K562 (cell line): Measurements from ENCODE around the gene TMEM150A. TPM values are rescaled to one million over a fixed set of nuclear protein-coding genes. Genes with fewer than 3 reads are reported as not detected.

Experiments
- ATAC-seq: fragments of 200-7000 bp; cut with Tn5 transposase; 3 replicates; pipeline ENCODE4 v1.9.1; 2020; ENCODE audit warnings: moderate library complexity
- BruUV-seq: library from RNA; stranded (reverse); fragments of 400-500 nt; replicated peaks from 2 replicates; lab custom pipeline; 2021; lab: Mats Ljungman, UMichigan
- CTCF ChIA-PET: fragments of 300-600 bp; formaldehyde crosslinking; extraction: SDS; loops from one replicate; lab custom pipeline; 2021; ENCODE audit warnings: low intra/inter-chr PET ratio; lab: Yijun Ruan, JAX
- POLR2A ChIA-PET: fragments of 300-600, 350-650 bp; sonication (Branson Sonifier 250); formaldehyde crosslinking; extraction: SDS; loops from one replicate; lab custom pipeline; 2021; ENCODE audit warnings: antibody characterized with exemption, inconsistent platforms; lab: Yijun Ruan, JAX
- DNase-seq, 4 experiments: peaks; one replicate each; pipeline versions ENCODE4 v3.0.0 to v3.0.0-alpha.2; 2011 to 2018; ENCODE audit warnings: low spot score in 3 of 4, mixed read lengths in 3 of 4; ENCODE audit errors: extremely low read depth in 1 of 4
- FAIRE-seq: peaks from 2 replicates; lab custom pipeline; 2011; peaks lifted over from hg19 to GRCh38; lab: Jason Lieb, UNC
- H2AFZ ChIP-seq: 2 replicates; pipeline ENCODE4 v1.6.0; 2011; ENCODE audit warnings: low read depth, low read length, control low read depth, inconsistent platforms
- H3K27ac ChIP-seq: fragments of 200-600 bp; 3 replicates; pipeline ENCODE4 v1.8.0; 2011; ENCODE audit warnings: low read depth, mild to moderate bottlenecking, control low read depth, inconsistent platforms, low read length, moderate library complexity, mixed read lengths; ENCODE audit errors: extremely low read depth
- H3K27me3 ChIP-seq, 2 experiments: fragments of 300-600 bp in 1 of 2; 2 replicates in 1 of 2; 3 replicates in 1 of 2; pipeline versions ENCODE4 v1.6.0 to v1.8.0; 2011; ENCODE audit warnings: inconsistent platforms in 2 of 2, low read length in 2 of 2, mild to moderate bottlenecking in 1 of 2, mixed read lengths in 1 of 2, moderate library complexity in 1 of 2; ENCODE audit not compliant: control insufficient read depth in 2 of 2, insufficient read depth in 2 of 2
- H3K36me3 ChIP-seq: fragments of 300-600 bp; 3 replicates; pipeline ENCODE4 v1.8.0; 2011; ENCODE audit warnings: mild to moderate bottlenecking, low read length, inconsistent platforms; ENCODE audit not compliant: control insufficient read depth, insufficient read depth
- H3K4me1 ChIP-seq, 2 experiments: fragments of 200-600 bp in 1 of 2; replicated peaks in 1 of 2; 2 replicates in 1 of 2; 3 replicates in 1 of 2; pipeline versions ENCODE4 v1.5.1 to v1.8.0; 2011; ENCODE audit warnings: inconsistent platforms in 2 of 2, low read length in 2 of 2, mild to moderate bottlenecking in 1 of 2, mixed read lengths in 1 of 2, moderate library complexity in 1 of 2; ENCODE audit not compliant: control insufficient read depth in 2 of 2, insufficient read depth in 2 of 2
- H3K4me2 ChIP-seq: 2 replicates; pipeline ENCODE4 v1.6.1; 2011; ENCODE audit warnings: low read length, control low read depth, inconsistent platforms, mixed read lengths; ENCODE audit not compliant: insufficient read depth
- H3K4me3 ChIP-seq: fragments of 200-600 bp; sonication (generic), shearing (Covaris generic); 2 replicates; pipeline ENCODE4 v1.5.1; 2016; ENCODE audit warnings: control low read depth, inconsistent platforms
- H3K79me2 ChIP-seq: fragments of 200-600 bp; 3 replicates; pipeline ENCODE4 v1.8.0; 2011; ENCODE audit warnings: low read length, inconsistent platforms; ENCODE audit not compliant: control insufficient read depth, insufficient read depth
- H3K9ac ChIP-seq, 2 experiments: 2 replicates each; pipeline versions ENCODE4 v1.6.0 to v1.6.1; 2011; ENCODE audit warnings: low read depth in 2 of 2, low read length in 2 of 2, control low read depth in 1 of 2, inconsistent platforms in 1 of 2, mild to moderate bottlenecking in 1 of 2, mixed read lengths in 1 of 2; ENCODE audit not compliant: insufficient read depth in 1 of 2
- H3K9me1 ChIP-seq: one replicate; pipeline ENCODE4 v1.6.0; 2011; ENCODE audit warnings: inconsistent platforms, mild to moderate bottlenecking, low read length, moderate library complexity; ENCODE audit not compliant: control insufficient read depth, insufficient read depth
- H3K9me3 ChIP-seq: replicated peaks from 2 replicates; pipeline ENCODE4 v1.5.1; 2011; ENCODE audit warnings: low read depth, low read length, inconsistent platforms; ENCODE audit not compliant: control insufficient read depth, insufficient read depth
- H4K20me1 ChIP-seq: replicated peaks from 2 replicates; pipeline ENCODE4 v1.6.1; 2011; ENCODE audit warnings: low read length, inconsistent platforms, mixed read lengths; ENCODE audit not compliant: control insufficient read depth, insufficient read depth
- ARHGAP35 ChIP-seq: fragments of 450-650 bp; IDR thresholded peaks from 2 replicates; pipeline ENCODE4 v1.6.1; 2018; ENCODE audit not compliant: partially characterized antibody
- GATA2 ChIP-seq: sonication (generic); formaldehyde crosslinking; IDR thresholded peaks from 2 replicates; pipeline ENCODE4 v1.4.0; 2020; ENCODE audit warnings: mild to moderate bottlenecking, missing genetic modification reagents
- HDAC6 ChIP-seq: IDR thresholded peaks from 2 replicates; pipeline ENCODE4 v1.6.1; 2012; ENCODE audit warnings: low read depth, mild to moderate bottlenecking, control low read depth, inconsistent platforms, low read length, moderate library complexity
- HMGN3 ChIP-seq: IDR thresholded peaks from 2 replicates; pipeline ENCODE4 v1.6.1; 2011; ENCODE audit warnings: borderline replicate concordance, low read depth, mild to moderate bottlenecking, mixed read lengths, low read length; ENCODE audit not compliant: insufficient read length; ENCODE audit errors: extremely low read depth
- MAFK ChIP-seq: IDR thresholded peaks from 2 replicates; pipeline ENCODE4 v1.6.1; 2011; ENCODE audit warnings: low read length, improper control_type of control experiment
- NBN ChIP-seq: fragments of 450-650 bp; IDR thresholded peaks from 2 replicates; pipeline ENCODE4 v1.6.1; 2016; ENCODE audit warnings: low read depth, mild to moderate bottlenecking
- NCOA1 ChIP-seq: fragments of 450-650 bp; IDR thresholded peaks from 2 replicates; pipeline ENCODE4 v1.6.1; 2016; ENCODE audit warnings: low read depth
- POLR2AphosphoS5 ChIP-seq: IDR thresholded peaks from 2 replicates; pipeline ENCODE4 v1.6.1; 2011; ENCODE audit warnings: mild to moderate bottlenecking, low read depth, low read length, moderate library complexity; ENCODE audit not compliant: control insufficient read depth, insufficient read depth
- RBM14 ChIP-seq: fragments of 200-400 bp; formaldehyde crosslinking; IDR thresholded peaks from 2 replicates; pipeline ENCODE4 v1.6.1; 2018; ENCODE audit warnings: low read depth, mild to moderate bottlenecking, low read length, moderate library complexity, borderline replicate concordance; ENCODE audit not compliant: insufficient read depth
- SIN3B ChIP-seq: fragments of 450-650 bp; IDR thresholded peaks from 2 replicates; pipeline ENCODE4 v1.6.1; 2017; ENCODE audit warnings: low read depth, mild to moderate bottlenecking, moderate library complexity
- ZNF197 ChIP-seq: fragments of 200-800 bp; sonication (Bioruptor generic); IDR thresholded peaks from 2 replicates; pipeline ENCODE4 v1.6.1; 2016; ENCODE audit warnings: low read depth, missing genetic modification characterization, missing compliant biosample characterization
- ZNF717 ChIP-seq: fragments of 250-450 bp; sonication (Bioruptor Pico); IDR thresholded peaks from 2 replicates; pipeline ENCODE4 v1.5.0; 2021
- WGBS: fragments of 100-300 bp; shearing (Covaris generic); methylation state at CpG from one replicate; pipeline ENCODE4 v1.1.6; 2016; ENCODE audit warnings: low coverage, mixed read lengths; ENCODE audit not compliant: insufficient coverage; ENCODE audit errors: missing lambda C conversion rate; 5-methylcytosine and 5-hydroxymethylcytosine counted together
- in situ Hi-C: fragments of 300-500 bp; cut with MboI; formaldehyde crosslinking; loops from 4 replicates; pipeline ENCODE4 v1.15.0; 2018; ENCODE audit warnings: inconsistent platforms, mixed read lengths
- intact Hi-C: fragments of 100-400 bp; cut with micrococcal nuclease; formaldehyde crosslinking; loops from 2 replicates; pipeline ENCODE4 v1.14.2; 2022
- polyA plus RNA-seq, 8 experiments: library from polyadenylated mRNA; depleted of rRNA in 4 of 8; stranded (reverse) in 5 of 8; unstranded in 3 of 8; fragments of >200 nt; fragmentation: Nextera tagmentation in 2 of 8; fragmentation: Illumina TruSeq in 1 of 8; extraction: Ambion mirVana in 2 of 8; extraction: Trizol in 1 of 8; gene quantifications; 2 replicates each; pipeline versions ENCODE4 v1.2.1 to v1.2.3, GENCODE V29; 2011 to 2014; ENCODE audit warnings: inconsistent platforms in 1 of 8, missing spikeins in 1 of 8
- total RNA-seq, 7 experiments: library from RNA; depleted of rRNA in 6 of 7; stranded (reverse); fragments of >200 nt in 6 of 7; fragmentation: Illumina TruSeq in 2 of 7; extraction: Trizol in 2 of 7; gene quantifications; 2 replicates each; pipeline versions ENCODE4 v1.2.1 to v1.2.3, GENCODE V29; 2011 to 2021; ENCODE audit warnings: low replicate concordance in 1 of 7
- TF ChIP-seq, protein P1 (sequence below), 2 experiments: IDR thresholded peaks; 2 replicates each; pipeline ENCODE4 v1.6.1; 2011; ENCODE audit warnings: borderline replicate concordance in 1 of 2, control low read depth in 1 of 2, low read depth in 1 of 2, low read length in 1 of 2, mild to moderate bottlenecking in 1 of 2, mixed read lengths in 1 of 2, moderate library complexity in 1 of 2; ENCODE audit not compliant: insufficient read depth in 1 of 2, insufficient read length in 1 of 2, poor library complexity in 1 of 2, severe bottlenecking in 1 of 2; ENCODE audit errors: extremely low read depth in 1 of 2
- TF ChIP-seq, protein P2 (sequence below): fragments of 250-450 bp; sonication (Bioruptor Pico); IDR thresholded peaks from 2 replicates; pipeline ENCODE4 v1.9.0; 2021; ENCODE audit warnings: mild to moderate bottlenecking, inconsistent platforms

The TMEM150A gene
- total and polyA plus RNA-seq, 9 of the 15 experiments (the other 6 are each of a cell fraction or from before 2014, with no cell fraction given), result 3.9 to 17.1 (median 8.4) TPM

DNA sequence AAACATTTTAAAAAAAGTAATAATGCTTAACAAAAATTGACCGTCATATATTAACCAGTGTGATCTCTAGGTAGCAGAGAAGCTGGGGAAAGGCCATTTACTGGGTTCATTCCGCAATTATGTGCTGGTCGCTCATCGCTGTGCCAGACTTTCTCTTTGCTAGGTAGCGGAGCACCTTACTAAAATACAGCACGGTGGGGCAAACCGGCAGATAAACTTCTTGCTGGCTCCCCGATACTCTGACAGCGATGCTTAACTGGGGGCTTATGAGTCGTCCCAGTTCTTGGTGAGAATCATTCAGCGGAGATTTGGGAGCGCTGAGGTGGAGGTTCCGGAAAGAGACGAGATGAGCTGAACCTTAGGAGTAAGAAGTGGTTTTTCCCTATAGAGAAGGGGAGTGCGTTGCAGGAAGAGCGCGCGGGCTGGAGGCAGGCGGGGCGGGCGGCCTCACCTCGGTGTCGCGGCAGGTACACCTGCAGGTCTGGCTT lies 8.8 kb upstream of the TMEM150A start:
- peak overlapping the region; percentile 83 for H3K4me3 ChIP-seq
- H2AFZ ChIP-seq, result peak overlapping the region; percentile 75
- peaks cover 4 to 33% of the 10 kb centered on the region in 2 experiments; a peak in 3 of 5 replicates for H3K4me1 ChIP-seq
- H3K9ac ChIP-seq, result peak overlapping the region; percentile 67 to 97
- H3K27me3 ChIP-seq, result no peaks in the 10 kb centered on the region
- intact Hi-C loops (loop anchor here (5.0 kb wide), 1 partner anchor 34 kb away; the partner anchor contains the start of gene VAMP8), in situ Hi-C loops (no loop called here)
- BruUV-seq, result TSS peak; percentile 39
- peak overlapping the region; percentile 85 for H3K4me2 ChIP-seq
- H3K9me1 ChIP-seq, result no peaks in the 10 kb centered on the region
- no peaks in the 10 kb centered on the region for H4K20me1 ChIP-seq
- peak; percentile 29 for ATAC-seq
- no peak for FAIRE-seq
- H3K79me2 ChIP-seq, result peaks cover 32% of the 10 kb centered on the region
- peaks cover 30% of the 10 kb centered on the region; the same call in 2 of the 3 replicates for H3K36me3 ChIP-seq
- ChIA-PET CTCF (no interaction called here), POLR2A (interaction anchor here (0.7 to 1.8 kb wide), 18 partner anchors 8 to 379 kb away, joined by 3 to 17 read pairs (median 4); partner anchors contain the start of genes GGCX, MAT2A, RNF181 and TMEM150A)
- H3K27ac ChIP-seq, result peak overlapping the region; percentile 75
- no peaks in the 10 kb centered on the region for H3K9me3 ChIP-seq
- DNase-seq, result no peak
- WGBS, result 4% methylated on average over 20 of the region's 24 CpGs
- TF ChIP-seq ARHGAP35 (no peak), NCOA1 (no peak), NBN (no peak), ZNF197 (no peak), HMGN3 (no peak), RBM14 (no peak), SIN3B (no peak), HDAC6 (no peak), GATA2 (CRISPR knock-in tag) (0 out of 2 replicates have a peak, but pooled peaks have one; percentile 28), MAFK (no peak), POLR2AphosphoS5 (no peak), ZNF717 (CRISPR knock-in tag) (no peak)
- TF ChIP-seq, protein P1, sequence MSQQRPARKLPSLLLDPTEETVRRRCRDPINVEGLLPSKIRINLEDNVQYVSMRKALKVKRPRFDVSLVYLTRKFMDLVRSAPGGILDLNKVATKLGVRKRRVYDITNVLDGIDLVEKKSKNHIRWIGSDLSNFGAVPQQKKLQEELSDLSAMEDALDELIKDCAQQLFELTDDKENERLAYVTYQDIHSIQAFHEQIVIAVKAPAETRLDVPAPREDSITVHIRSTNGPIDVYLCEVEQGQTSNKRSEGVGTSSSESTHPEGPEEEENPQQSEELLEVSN (IDR thresholded peaks at IDR 0.05; ENCODE audit: borderline replicate concordance in 1 of 2, extremely low read depth in 1 of 2, insufficient read depth in 1 of 2, insufficient read length in 1 of 2, low read depth in 1 of 2, low read length in 1 of 2, poor library complexity in 1 of 2, severe bottlenecking in 1 of 2), result no peak
- TF ChIP-seq, protein P2, sequence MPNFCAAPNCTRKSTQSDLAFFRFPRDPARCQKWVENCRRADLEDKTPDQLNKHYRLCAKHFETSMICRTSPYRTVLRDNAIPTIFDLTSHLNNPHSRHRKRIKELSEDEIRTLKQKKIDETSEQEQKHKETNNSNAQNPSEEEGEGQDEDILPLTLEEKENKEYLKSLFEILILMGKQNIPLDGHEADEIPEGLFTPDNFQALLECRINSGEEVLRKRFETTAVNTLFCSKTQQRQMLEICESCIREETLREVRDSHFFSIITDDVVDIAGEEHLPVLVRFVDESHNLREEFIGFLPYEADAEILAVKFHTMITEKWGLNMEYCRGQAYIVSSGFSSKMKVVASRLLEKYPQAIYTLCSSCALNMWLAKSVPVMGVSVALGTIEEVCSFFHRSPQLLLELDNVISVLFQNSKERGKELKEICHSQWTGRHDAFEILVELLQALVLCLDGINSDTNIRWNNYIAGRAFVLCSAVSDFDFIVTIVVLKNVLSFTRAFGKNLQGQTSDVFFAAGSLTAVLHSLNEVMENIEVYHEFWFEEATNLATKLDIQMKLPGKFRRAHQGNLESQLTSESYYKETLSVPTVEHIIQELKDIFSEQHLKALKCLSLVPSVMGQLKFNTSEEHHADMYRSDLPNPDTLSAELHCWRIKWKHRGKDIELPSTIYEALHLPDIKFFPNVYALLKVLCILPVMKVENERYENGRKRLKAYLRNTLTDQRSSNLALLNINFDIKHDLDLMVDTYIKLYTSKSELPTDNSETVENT (CRISPR knock-in tag), result no peak
